HG02943 (cell line): ENCODE data around the gene SCN5A.
"Not testable (repeated sequence)": the region's sequence is repeated elsewhere in the genome, so short reads cannot be mapped to it uniquely, and the experiment has no call there.

Experiments used
- ATAC-seq: cut with Tn5 transposase; IDR thresholded peaks from one replicate; pipeline ENCODE4 v1.9.1; 2021; ENCODE audit warnings: mild to moderate bottlenecking, low read depth, moderate library complexity; ENCODE audit not compliant: unreplicated experiment

Gene SCN5A

GRCh38 chr3:38580450-38581382, 68.8 kb downstream of the SCN5A start:
- ATAC-seq, result no peak

- ATAC-seq, result no peak
Measured at GRCh38 chr3:38579551-38580449, 69.7 kb downstream of the SCN5A start.

- no peak for ATAC-seq
Measured at GRCh38 chr3:38579141-38579540, 70.3 kb downstream of the SCN5A start.

- no peak for ATAC-seq
Measured at GRCh38 chr3:38578551-38578950, 70.9 kb downstream of the SCN5A start.

- ATAC-seq, result no peak
Measured at GRCh38 chr3:38578081-38578475, 71.4 kb downstream of the SCN5A start.

GRCh38 chr3:38577371-38578080, 72.0 kb downstream of the SCN5A start:
- ATAC-seq, result no peak

GRCh38 chr3:38576526-38577370, 72.7 kb downstream of the SCN5A start:
- no peak for ATAC-seq

- ATAC-seq, result no peak
Measured at GRCh38 chr3:38576131-38576525, 73.4 kb downstream of the SCN5A start.

GRCh38 chr3:38575279-38575843, 74.1 kb downstream of the SCN5A start:
- ATAC-seq, result no peak

- no peak for ATAC-seq
Measured at GRCh38 chr3:38574411-38575278, 74.8 kb downstream of the SCN5A start.

GRCh38 chr3:38573556-38573955, 75.9 kb downstream of the SCN5A start:
- ATAC-seq, result no peak

GRCh38 chr3:38573111-38573510, 76.4 kb downstream of the SCN5A start:
- ATAC-seq, result no peak

- ATAC-seq, result no peak
Measured at GRCh38 chr3:38567498-38567897, 82.0 kb downstream of the SCN5A start.

GRCh38 chr3:38566794-38567193, 82.7 kb downstream of the SCN5A start:
- not testable (repeated sequence) for ATAC-seq

GRCh38 chr3:38566215-38566528, 83.3 kb downstream of the SCN5A start:
- no peak for ATAC-seq

- no peak for ATAC-seq
Measured at GRCh38 chr3:38565339-38566214, 83.9 kb downstream of the SCN5A start.

- ATAC-seq, result no peak
Measured at GRCh38 chr3:38564631-38565338, 84.7 kb downstream of the SCN5A start.
